Measurements from ENCODE around the gene CD164L2.

Gene CD164L2

GRCh38 chr1:27380766-27381733, 2.1 kb downstream of the CD164L2 start:
- Histone ChIP-seq H2BK5ac (ENCODE audit: low read length) (no peak overlapping the region), H3K79me1 (ENCODE audit: low read length) (no peaks in the 10 kb centered on the region), H2BK120ac (ENCODE audit: low read depth, low read length) (no peak overlapping the region), H3K4me3 (ENCODE audit: low read length) (no peak overlapping the region), H3K4me1 (ENCODE audit: control insufficient read depth, low read depth, low read length) (no peaks in the 10 kb centered on the region), H3K27ac (ENCODE audit: low read depth, low read length) (no peak overlapping the region), H3K23ac (ENCODE audit: low read length) (no peak overlapping the region), H3K27me3 (ENCODE audit: insufficient read depth, low read length, poor library complexity) (no peaks in the 10 kb centered on the region), H3K9ac (ENCODE audit: low read length) (no peak overlapping the region), H2AK5ac (ENCODE audit: low read length) (no peak overlapping the region), H3K4me2 (ENCODE audit: low read length) (no peak overlapping the region), H3K4ac (ENCODE audit: low read depth, low read length) (no peak overlapping the region), H2BK15ac (replicated peaks; ENCODE audit: low read depth) (no peak overlapping the region), H3K18ac (ENCODE audit: low read length) (no peak overlapping the region), H4K8ac (ENCODE audit: low read depth, low read length) (no peak overlapping the region), H4K5ac (ENCODE audit: low read length) (no peak overlapping the region), H3K56ac (ENCODE audit: low read length) (no peak overlapping the region), H3K36me3 (ENCODE audit: control insufficient read depth, insufficient read depth, low read length) (no peaks in the 10 kb centered on the region), H3K79me2 (ENCODE audit: control insufficient read depth, insufficient read depth, low read length) (no peaks in the 10 kb centered on the region)
- no peak for DNase-seq
- WGBS (ENCODE audit: extremely low coverage, insufficient coverage, low lambda C conversion rate): no CpG with 5 or more reads among the region's 12 CpGs

DNA sequence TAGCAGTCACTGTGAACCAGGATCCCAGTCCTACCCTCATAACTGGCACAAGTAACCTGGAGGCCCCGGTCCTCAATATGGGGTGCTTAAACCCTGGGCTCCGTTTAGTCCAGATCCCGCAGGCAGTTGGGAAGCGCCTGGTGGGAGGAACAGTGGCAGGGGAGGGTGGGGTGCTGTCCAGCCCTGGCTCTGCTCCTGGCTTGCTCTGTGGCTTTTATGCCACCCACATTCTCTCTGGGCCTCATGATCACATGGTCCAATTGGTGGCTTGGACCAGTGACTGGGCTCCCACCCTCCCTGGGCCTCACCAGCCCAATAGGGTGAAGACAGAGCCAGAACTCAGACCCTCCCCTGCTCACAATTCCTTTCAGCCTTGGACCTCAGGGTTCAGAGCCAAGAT, 2.9 kb downstream of the CD164L2 start:
- H3K4me3 ChIP-seq (ENCODE audit: low read length): no peak overlapping the region
- DNase-seq: no peak
- H3K4me1 ChIP-seq (ENCODE audit: control insufficient read depth, low read depth, low read length): no peaks in the 10 kb centered on the region
- no peak overlapping the region for H3K18ac ChIP-seq (ENCODE audit: low read length)
- H2AK5ac ChIP-seq (ENCODE audit: low read length): no peak overlapping the region
- H2BK15ac ChIP-seq (replicated peaks; ENCODE audit: low read depth): no peak overlapping the region
- no peak overlapping the region for H3K4ac ChIP-seq (ENCODE audit: low read depth, low read length)
- H3K79me2 ChIP-seq (ENCODE audit: control insufficient read depth, insufficient read depth, low read length): no peaks in the 10 kb centered on the region
- H3K4me2 ChIP-seq (ENCODE audit: low read length): no peak overlapping the region
- H3K23ac ChIP-seq (ENCODE audit: low read length): no peak overlapping the region
- H3K9ac ChIP-seq (ENCODE audit: low read length): no peak overlapping the region
- no peak overlapping the region for H2BK120ac ChIP-seq (ENCODE audit: low read depth, low read length)
- H3K27ac ChIP-seq (ENCODE audit: low read depth, low read length): no peak overlapping the region
- H3K27me3 ChIP-seq (ENCODE audit: insufficient read depth, low read length, poor library complexity): no peaks in the 10 kb centered on the region
- H2BK5ac ChIP-seq (ENCODE audit: low read length): no peak overlapping the region
- no peak overlapping the region for H4K8ac ChIP-seq (ENCODE audit: low read depth, low read length)
- H3K56ac ChIP-seq (ENCODE audit: low read length): no peak overlapping the region
- no CpG with 5 or more reads among the region's 4 CpGs for WGBS (ENCODE audit: extremely low coverage, insufficient coverage, low lambda C conversion rate)
- H3K36me3 ChIP-seq (ENCODE audit: control insufficient read depth, insufficient read depth, low read length): no peaks in the 10 kb centered on the region
- H4K5ac ChIP-seq (ENCODE audit: low read length): no peak overlapping the region
- H3K79me1 ChIP-seq (ENCODE audit: low read length): no peaks in the 10 kb centered on the region

DNA sequence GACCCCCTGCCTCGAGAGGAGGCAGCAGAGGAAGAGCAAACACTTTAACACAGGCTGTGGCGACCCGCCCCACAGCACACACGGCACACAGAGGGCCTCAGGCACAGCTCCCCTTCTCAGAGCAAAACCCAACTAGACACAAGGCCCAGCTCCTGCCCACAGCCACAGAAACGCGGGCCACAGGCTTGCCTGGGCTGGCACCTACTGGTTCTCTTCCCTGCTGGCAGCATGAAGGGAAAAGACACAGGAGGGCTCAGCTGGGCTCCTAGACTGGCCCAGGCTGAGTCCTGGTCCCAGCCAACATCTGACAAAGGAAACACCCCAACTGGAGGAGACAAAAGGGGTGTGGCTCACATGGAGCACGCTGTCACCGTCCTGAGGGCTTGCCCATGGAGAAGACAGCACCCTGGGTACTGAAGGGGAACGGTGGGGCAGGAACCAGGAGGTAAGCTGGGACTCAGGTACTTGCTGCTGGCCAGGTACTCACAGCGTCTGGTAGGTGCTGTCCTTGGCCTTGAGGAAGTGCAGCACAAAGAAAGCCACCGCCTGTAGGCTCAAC, 3.5 kb downstream of the CD164L2 start:
- no peaks in the 10 kb centered on the region for H3K36me3 ChIP-seq (ENCODE audit: control insufficient read depth, insufficient read depth, low read length)
- no peak overlapping the region for H3K27ac ChIP-seq (ENCODE audit: low read depth, low read length)
- no peak overlapping the region for H3K18ac ChIP-seq (ENCODE audit: low read length)
- no peaks in the 10 kb centered on the region for H3K79me2 ChIP-seq (ENCODE audit: control insufficient read depth, insufficient read depth, low read length)
- WGBS (ENCODE audit: extremely low coverage, insufficient coverage, low lambda C conversion rate): no CpG with 5 or more reads among the region's 11 CpGs
- no peak overlapping the region for H3K4me3 ChIP-seq (ENCODE audit: low read length)
- H3K9ac ChIP-seq (ENCODE audit: low read length): no peak overlapping the region
- no peak overlapping the region for H4K5ac ChIP-seq (ENCODE audit: low read length)
- H3K4ac ChIP-seq (ENCODE audit: low read depth, low read length): no peak overlapping the region
- H3K56ac ChIP-seq (ENCODE audit: low read length): no peak overlapping the region
- H4K8ac ChIP-seq (ENCODE audit: low read depth, low read length): no peak overlapping the region
- no peak overlapping the region for H2BK5ac ChIP-seq (ENCODE audit: low read length)
- H3K27me3 ChIP-seq (ENCODE audit: insufficient read depth, low read length, poor library complexity): no peaks in the 10 kb centered on the region
- H3K4me1 ChIP-seq (ENCODE audit: control insufficient read depth, low read depth, low read length): no peaks in the 10 kb centered on the region
- H2AK5ac ChIP-seq (ENCODE audit: low read length): no peak overlapping the region
- H2BK120ac ChIP-seq (ENCODE audit: low read depth, low read length): no peak overlapping the region
- DNase-seq: no peak
- no peak overlapping the region for H3K23ac ChIP-seq (ENCODE audit: low read length)
- H3K79me1 ChIP-seq (ENCODE audit: low read length): no peaks in the 10 kb centered on the region
- no peak overlapping the region for H2BK15ac ChIP-seq (replicated peaks; ENCODE audit: low read depth)
- no peak overlapping the region for H3K4me2 ChIP-seq (ENCODE audit: low read length)

- Histone ChIP-seq H3K56ac (ENCODE audit: low read length) (no peak overlapping the region), H2BK5ac (ENCODE audit: low read length) (no peak overlapping the region)
Observed at GRCh38 chr1:27377760-27378495, 5.2 kb downstream of the CD164L2 start.

DNA sequence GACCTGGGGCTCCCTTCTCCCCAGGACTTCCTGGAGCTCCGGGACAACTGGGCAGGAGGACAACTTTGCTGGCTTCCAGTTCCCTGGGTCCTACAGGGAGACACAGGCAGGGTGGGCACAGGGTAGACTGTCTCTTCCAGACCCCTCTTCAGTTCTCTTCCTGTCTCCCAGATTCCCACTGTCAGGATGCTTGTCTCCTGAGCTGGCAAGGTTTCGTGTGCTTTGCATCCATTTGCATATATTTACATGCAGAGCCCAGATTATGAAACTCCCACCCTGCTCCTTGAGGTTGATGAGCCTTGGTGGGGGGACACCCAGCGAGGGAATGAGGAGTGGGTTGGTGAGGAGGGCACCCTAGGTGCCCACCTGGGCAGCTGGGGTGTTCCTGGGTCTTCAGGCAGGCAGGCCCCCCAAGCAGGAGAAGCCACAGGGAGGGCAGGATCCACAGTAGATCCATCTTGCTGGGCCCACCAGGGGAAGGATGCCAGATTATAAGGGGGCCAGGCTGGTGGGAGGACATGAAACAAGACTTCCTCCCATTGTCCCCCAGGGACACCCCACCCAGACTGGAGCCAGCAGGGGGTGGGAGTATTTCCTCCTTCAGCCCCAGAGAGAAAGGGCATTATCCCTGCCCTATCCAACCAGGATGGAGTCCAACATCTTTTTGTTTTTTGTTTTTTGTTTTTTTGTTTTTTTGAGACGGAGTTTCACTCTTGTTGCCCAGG, 8.6 kb downstream of the CD164L2 start, which contains the start of gene FCN3:
Gene FCN3 (minus strand): TSS at position 463 of the 725 bp plus-strand sequence. CDS start 6 bp downstream, at position 457.
- WGBS (ENCODE audit: extremely low coverage, insufficient coverage, low lambda C conversion rate): no CpG with 5 or more reads among the region's 4 CpGs
- no peaks in the 10 kb centered on the region for H3K4me1 ChIP-seq (ENCODE audit: control insufficient read depth, low read depth, low read length)
- H3K4me3 ChIP-seq (ENCODE audit: low read length): no peak within 1 kb of the TSS
- H3K4ac ChIP-seq (ENCODE audit: low read depth, low read length): no peak within 1 kb of the TSS
- no peak within 1 kb of the TSS for H3K9ac ChIP-seq (ENCODE audit: low read length)
- DNase-seq: no peak
- H3K4me2 ChIP-seq (ENCODE audit: low read length): no peak within 1 kb of the TSS
- no peak within 1 kb of the TSS for H3K23ac ChIP-seq (ENCODE audit: low read length)
- H3K18ac ChIP-seq (ENCODE audit: low read length): no peak within 1 kb of the TSS
- H4K5ac ChIP-seq (ENCODE audit: low read length): no peak within 1 kb of the TSS
- H3K27me3 ChIP-seq (ENCODE audit: insufficient read depth, low read length, poor library complexity): no peaks in the 10 kb centered on the region
- H3K27ac ChIP-seq (ENCODE audit: low read depth, low read length): no peak within 1 kb of the TSS
- H3K56ac ChIP-seq (ENCODE audit: low read length): peak within 1 kb of the TSS; percentile 34
- H3K36me3 ChIP-seq (ENCODE audit: control insufficient read depth, insufficient read depth, low read length): no peaks in the 10 kb centered on the region
- H2BK15ac ChIP-seq (replicated peaks; ENCODE audit: low read depth): no peak within 1 kb of the TSS
- no peak within 1 kb of the TSS for H2BK5ac ChIP-seq (ENCODE audit: low read length)
- H2BK120ac ChIP-seq (ENCODE audit: low read depth, low read length): no peak within 1 kb of the TSS
- no peak within 1 kb of the TSS for H4K8ac ChIP-seq (ENCODE audit: low read depth, low read length)
- no peaks in the 10 kb centered on the region for H3K79me1 ChIP-seq (ENCODE audit: low read length)
- H2AK5ac ChIP-seq (ENCODE audit: low read length): no peak within 1 kb of the TSS
- no peaks in the 10 kb centered on the region for H3K79me2 ChIP-seq (ENCODE audit: control insufficient read depth, insufficient read depth, low read length)

More at GRCh38 chr1:27377760-27378495, 5.2 kb downstream of the CD164L2 start:
- DNase-seq: no peak
- no CpG with 5 or more reads among the region's 12 CpGs for WGBS (ENCODE audit: extremely low coverage, insufficient coverage, low lambda C conversion rate)
- no peaks in the 10 kb centered on the region for H3K79me2 ChIP-seq (ENCODE audit: control insufficient read depth, insufficient read depth, low read length)
- no peaks in the 10 kb centered on the region for H3K27me3 ChIP-seq (ENCODE audit: insufficient read depth, low read length, poor library complexity)
- no peaks in the 10 kb centered on the region for H3K79me1 ChIP-seq (ENCODE audit: low read length)
- no peak overlapping the region for H2BK15ac ChIP-seq (replicated peaks; ENCODE audit: low read depth)
- no peak overlapping the region for H3K23ac ChIP-seq (ENCODE audit: low read length)
- no peaks in the 10 kb centered on the region for H3K36me3 ChIP-seq (ENCODE audit: control insufficient read depth, insufficient read depth, low read length)
- no peak overlapping the region for H4K5ac ChIP-seq (ENCODE audit: low read length)
- H2BK120ac ChIP-seq (ENCODE audit: low read depth, low read length): no peak overlapping the region
- no peak overlapping the region for H3K4me3 ChIP-seq (ENCODE audit: low read length)
- H3K4me2 ChIP-seq (ENCODE audit: low read length): no peak overlapping the region
- H3K9ac ChIP-seq (ENCODE audit: low read length): no peak overlapping the region
- no peaks in the 10 kb centered on the region for H3K4me1 ChIP-seq (ENCODE audit: control insufficient read depth, low read depth, low read length)
- H3K18ac ChIP-seq (ENCODE audit: low read length): no peak overlapping the region
- no peak overlapping the region for H2AK5ac ChIP-seq (ENCODE audit: low read length)
- H3K27ac ChIP-seq (ENCODE audit: low read depth, low read length): no peak overlapping the region
- no peak overlapping the region for H4K8ac ChIP-seq (ENCODE audit: low read depth, low read length)
- H3K4ac ChIP-seq (ENCODE audit: low read depth, low read length): no peak overlapping the region

All from mesendoderm (in vitro differentiated cells).